Measurements from ENCODE around the gene PTPRG. TPM values are rescaled to one million over a fixed set of nuclear protein-coding genes. Genes with fewer than 3 reads are reported as not detected.

The PTPRG gene
- total and polyA plus RNA-seq, 2 donors (not counting 3 experiments of a cell fraction or from before 2014, with no cell fraction given), result 8.9 to 39.1 TPM

GRCh38 chr3:61809879-61810278 lies 248.5 kb downstream of the PTPRG start:
- DNase-seq (ENCODE audit: low read depth, low spot score) (no peak), FAIRE-seq (no peak)
- no TSS peak for BruUV-seq (replicated peaks)
- ChIA-PET POLR2A (no interaction called here), CTCF (interaction anchor here (1.0 to 1.8 kb wide), 3 partner anchors 11 to 44 kb away, joined by 3 to 5 read pairs (median 3); no protein-coding TSS in a partner anchor)
- no peaks in the 10 kb centered on the region for H3K9me1 ChIP-seq (replicated peaks; ENCODE audit: control insufficient read depth, extremely low read depth, insufficient read depth, low read length)
- no peaks in the 10 kb centered on the region for H3K27me3 ChIP-seq (ENCODE audit: control insufficient read depth in 2 of 2, insufficient read depth in 2 of 2, low read length in 2 of 2)
- no peaks in the 10 kb centered on the region for H3K36me3 ChIP-seq (ENCODE audit: control insufficient read depth in 2 of 2, extremely low read depth in 1 of 2, insufficient read depth in 2 of 2, low read length in 2 of 2)
- dilution Hi-C loops (cut with MboI; ENCODE audit: extremely low pct_ligation_motif_present, low sequenced_read_pairs), result no loop called here
- H3K9me3 ChIP-seq (replicated peaks; ENCODE audit: control insufficient read depth, insufficient read depth, low read length), result no peaks in the 10 kb centered on the region
- no peak overlapping the region for H3K27ac ChIP-seq (ENCODE audit: insufficient read depth, low read depth, low read length)
- H4K20me1 ChIP-seq (replicated peaks; ENCODE audit: control insufficient read depth, extremely low read depth, insufficient read depth, low read length), result no peaks in the 10 kb centered on the region
- intact Hi-C loops (cut with micrococcal nuclease), result no loop called here
- no peak overlapping the region for H3K4me2 ChIP-seq (ENCODE audit: insufficient read depth, low read length)
- TF ChIP-seq POLR2AphosphoS5 (IDR thresholded peaks at IDR 0.05; ENCODE audit: insufficient read depth, low read depth, low read length), result no peak
- no peak for TF ChIP-seq MYC (IDR thresholded peaks at IDR 0.05; ENCODE audit: low read depth, low read length)
- no peak for TF ChIP-seq EZH2 (IDR thresholded peaks at IDR 0.05; ENCODE audit: borderline replicate concordance, low read depth, low read length, severe bottlenecking)
- TF ChIP-seq GATA2 (IDR thresholded peaks at IDR 0.05; ENCODE audit: insufficient read depth, insufficient read length, low read depth, low read length), result no peak
- no peak for TF ChIP-seq CTCF (IDR thresholded peaks at IDR 0.05; ENCODE audit: extremely low read depth in 1 of 2, insufficient read depth in 1 of 2, low read depth in 1 of 2, low read length in 2 of 2)
- no peak for TF ChIP-seq MAX (IDR thresholded peaks at IDR 0.05; ENCODE audit: insufficient read depth, insufficient read length)
- no peak for TF ChIP-seq POLR2A (IDR thresholded peaks at IDR 0.05; ENCODE audit: low read depth, low read length)
- no peak for TF ChIP-seq FOS (IDR thresholded peaks at IDR 0.05; ENCODE audit: borderline replicate concordance, insufficient read depth, low read length)
- no peak for TF ChIP-seq JUN (IDR thresholded peaks at IDR 0.05; ENCODE audit: borderline replicate concordance, insufficient read depth, insufficient read length, low read depth)
- no peak overlapping the region for H2AFZ ChIP-seq (ENCODE audit: low read depth, low read length)
- H3K9ac ChIP-seq (replicated peaks; ENCODE audit: extremely low read depth, insufficient read depth, low read length), result no peak overlapping the region
- no peaks in the 10 kb centered on the region for H3K4me1 ChIP-seq (ENCODE audit: control insufficient read depth, extremely low read depth, insufficient read depth, low read length)
- no peak overlapping the region for H3K4me3 ChIP-seq (replicated peaks in 1 of 3; ENCODE audit: insufficient read depth in 1 of 3, low read depth in 1 of 3, low read length in 3 of 3)
- H3K79me2 ChIP-seq (ENCODE audit: control insufficient read depth, insufficient read depth, low read length), result no peaks in the 10 kb centered on the region
